ENCODE measurements around the gene QSOX1. TPM values are rescaled to one million over a fixed set of nuclear protein-coding genes. Genes with fewer than 3 reads are reported as not detected.
A peak's percentile ranks its signal among the peaks of the same experiment; 100 is the strongest.
"Not testable (repeated sequence)": the region's sequence is repeated elsewhere in the genome, so short reads cannot be mapped to it uniquely, and the experiment has no call there.

Gene QSOX1
- total RNA-seq, 1 experiment from 2014 or later = 135 TPM

DNA sequence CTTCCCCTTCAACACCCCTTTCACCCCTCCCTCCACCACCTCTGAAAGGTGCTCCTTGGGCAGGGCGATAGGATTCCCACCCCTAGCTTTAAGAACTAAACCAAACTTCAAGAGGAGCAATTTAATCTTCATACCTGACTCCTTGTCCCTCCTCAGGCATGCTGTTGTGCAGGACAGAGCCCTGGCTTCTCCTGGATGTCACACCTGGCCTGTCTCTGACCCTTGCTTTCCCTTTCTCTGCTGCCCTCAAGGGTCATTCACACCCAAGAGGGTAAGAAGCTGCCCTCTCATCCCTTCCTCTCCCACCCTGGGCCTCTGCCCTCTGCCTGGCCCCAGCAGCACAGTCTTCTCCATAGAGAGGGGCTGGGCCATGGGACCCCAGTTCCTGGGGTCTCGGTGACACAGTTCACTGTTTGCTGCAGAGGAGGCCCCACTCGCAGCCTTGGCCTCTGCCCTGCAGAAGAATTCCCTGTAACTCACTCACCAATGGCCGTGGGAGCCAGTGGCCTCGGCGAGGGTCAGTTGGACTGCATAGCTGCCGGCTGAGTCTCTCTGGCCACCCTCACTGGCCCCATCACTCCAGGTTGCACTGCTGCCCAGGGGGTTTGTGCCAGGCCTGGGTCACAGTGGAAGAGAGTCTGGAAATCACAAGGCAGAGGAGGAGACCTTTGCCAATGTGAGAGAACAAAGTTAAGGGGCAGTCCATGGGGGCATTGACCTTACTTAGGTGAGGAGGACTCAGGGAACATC is 47.0 kb downstream of the QSOX1 start:
- POLR2A ChIA-PET = no interaction called here
- Mint-ChIP-seq H3K4me1 (no peaks in the 10 kb centered on the region), H3K4me3 (no peak overlapping the region), H3K27me3 (ENCODE audit: low read depth) (no peaks in the 10 kb centered on the region; the same call in 1 of the 2 replicates), H3K9me3 (no peaks in the 10 kb centered on the region), H3K27ac (no peak overlapping the region), H3K36me3 (no peaks in the 10 kb centered on the region)
- no peak for DNase-seq (ENCODE audit: low spot score)
- ATAC-seq = no peak
- TF ChIP-seq, protein P1, sequence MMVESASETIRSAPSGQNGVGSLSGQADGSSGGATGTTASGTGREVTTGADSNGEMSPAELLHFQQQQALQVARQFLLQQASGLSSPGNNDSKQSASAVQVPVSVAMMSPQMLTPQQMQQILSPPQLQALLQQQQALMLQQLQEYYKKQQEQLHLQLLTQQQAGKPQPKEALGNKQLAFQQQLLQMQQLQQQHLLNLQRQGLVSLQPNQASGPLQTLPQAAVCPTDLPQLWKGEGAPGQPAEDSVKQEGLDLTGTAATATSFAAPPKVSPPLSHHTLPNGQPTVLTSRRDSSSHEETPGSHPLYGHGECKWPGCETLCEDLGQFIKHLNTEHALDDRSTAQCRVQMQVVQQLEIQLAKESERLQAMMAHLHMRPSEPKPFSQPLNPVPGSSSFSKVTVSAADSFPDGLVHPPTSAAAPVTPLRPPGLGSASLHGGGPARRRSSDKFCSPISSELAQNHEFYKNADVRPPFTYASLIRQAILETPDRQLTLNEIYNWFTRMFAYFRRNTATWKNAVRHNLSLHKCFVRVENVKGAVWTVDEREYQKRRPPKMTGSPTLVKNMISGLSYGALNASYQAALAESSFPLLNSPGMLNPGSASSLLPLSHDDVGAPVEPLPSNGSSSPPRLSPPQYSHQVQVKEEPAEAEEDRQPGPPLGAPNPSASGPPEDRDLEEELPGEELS (CRISPR knock-in tag; IDR thresholded peaks at IDR 0.05) = no peak
- TF ChIP-seq, protein P2, sequence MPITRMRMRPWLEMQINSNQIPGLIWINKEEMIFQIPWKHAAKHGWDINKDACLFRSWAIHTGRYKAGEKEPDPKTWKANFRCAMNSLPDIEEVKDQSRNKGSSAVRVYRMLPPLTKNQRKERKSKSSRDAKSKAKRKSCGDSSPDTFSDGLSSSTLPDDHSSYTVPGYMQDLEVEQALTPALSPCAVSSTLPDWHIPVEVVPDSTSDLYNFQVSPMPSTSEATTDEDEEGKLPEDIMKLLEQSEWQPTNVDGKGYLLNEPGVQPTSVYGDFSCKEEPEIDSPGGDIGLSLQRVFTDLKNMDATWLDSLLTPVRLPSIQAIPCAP (CRISPR knock-in tag; IDR thresholded peaks at IDR 0.05) = no peak
- no peak for TF ChIP-seq SOX15 (CRISPR knock-in tag; IDR thresholded peaks at IDR 0.05)
- TF ChIP-seq, protein P3, sequence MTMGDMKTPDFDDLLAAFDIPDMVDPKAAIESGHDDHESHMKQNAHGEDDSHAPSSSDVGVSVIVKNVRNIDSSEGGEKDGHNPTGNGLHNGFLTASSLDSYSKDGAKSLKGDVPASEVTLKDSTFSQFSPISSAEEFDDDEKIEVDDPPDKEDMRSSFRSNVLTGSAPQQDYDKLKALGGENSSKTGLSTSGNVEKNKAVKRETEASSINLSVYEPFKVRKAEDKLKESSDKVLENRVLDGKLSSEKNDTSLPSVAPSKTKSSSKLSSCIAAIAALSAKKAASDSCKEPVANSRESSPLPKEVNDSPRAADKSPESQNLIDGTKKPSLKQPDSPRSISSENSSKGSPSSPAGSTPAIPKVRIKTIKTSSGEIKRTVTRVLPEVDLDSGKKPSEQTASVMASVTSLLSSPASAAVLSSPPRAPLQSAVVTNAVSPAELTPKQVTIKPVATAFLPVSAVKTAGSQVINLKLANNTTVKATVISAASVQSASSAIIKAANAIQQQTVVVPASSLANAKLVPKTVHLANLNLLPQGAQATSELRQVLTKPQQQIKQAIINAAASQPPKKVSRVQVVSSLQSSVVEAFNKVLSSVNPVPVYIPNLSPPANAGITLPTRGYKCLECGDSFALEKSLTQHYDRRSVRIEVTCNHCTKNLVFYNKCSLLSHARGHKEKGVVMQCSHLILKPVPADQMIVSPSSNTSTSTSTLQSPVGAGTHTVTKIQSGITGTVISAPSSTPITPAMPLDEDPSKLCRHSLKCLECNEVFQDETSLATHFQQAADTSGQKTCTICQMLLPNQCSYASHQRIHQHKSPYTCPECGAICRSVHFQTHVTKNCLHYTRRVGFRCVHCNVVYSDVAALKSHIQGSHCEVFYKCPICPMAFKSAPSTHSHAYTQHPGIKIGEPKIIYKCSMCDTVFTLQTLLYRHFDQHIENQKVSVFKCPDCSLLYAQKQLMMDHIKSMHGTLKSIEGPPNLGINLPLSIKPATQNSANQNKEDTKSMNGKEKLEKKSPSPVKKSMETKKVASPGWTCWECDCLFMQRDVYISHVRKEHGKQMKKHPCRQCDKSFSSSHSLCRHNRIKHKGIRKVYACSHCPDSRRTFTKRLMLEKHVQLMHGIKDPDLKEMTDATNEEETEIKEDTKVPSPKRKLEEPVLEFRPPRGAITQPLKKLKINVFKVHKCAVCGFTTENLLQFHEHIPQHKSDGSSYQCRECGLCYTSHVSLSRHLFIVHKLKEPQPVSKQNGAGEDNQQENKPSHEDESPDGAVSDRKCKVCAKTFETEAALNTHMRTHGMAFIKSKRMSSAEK (CRISPR knock-in tag; IDR thresholded peaks at IDR 0.05; ENCODE audit: borderline replicate concordance) = no peak
- no peak for TF ChIP-seq JUN (CRISPR knock-in tag; IDR thresholded peaks at IDR 0.05)
- no peak for TF ChIP-seq OVOL2 (CRISPR knock-in tag; IDR thresholded peaks at IDR 0.05; ENCODE audit: borderline replicate concordance)
- TF ChIP-seq, protein P4, sequence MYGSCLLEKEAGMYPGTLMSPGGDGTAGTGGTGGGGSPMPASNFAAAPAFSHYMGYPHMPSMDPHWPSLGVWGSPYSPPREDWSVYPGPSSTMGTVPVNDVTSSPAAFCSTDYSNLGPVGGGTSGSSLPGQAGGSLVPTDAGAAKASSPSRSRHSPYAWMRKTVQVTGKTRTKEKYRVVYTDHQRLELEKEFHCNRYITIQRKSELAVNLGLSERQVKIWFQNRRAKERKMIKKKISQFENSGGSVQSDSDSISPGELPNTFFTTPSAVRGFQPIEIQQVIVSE (CRISPR knock-in tag; IDR thresholded peaks at IDR 0.05; ENCODE audit: borderline replicate concordance) = no peak
- no peak for TF ChIP-seq FOXJ3 (CRISPR knock-in tag; IDR thresholded peaks at IDR 0.05; ENCODE audit: borderline replicate concordance)
- TF ChIP-seq, protein P5, sequence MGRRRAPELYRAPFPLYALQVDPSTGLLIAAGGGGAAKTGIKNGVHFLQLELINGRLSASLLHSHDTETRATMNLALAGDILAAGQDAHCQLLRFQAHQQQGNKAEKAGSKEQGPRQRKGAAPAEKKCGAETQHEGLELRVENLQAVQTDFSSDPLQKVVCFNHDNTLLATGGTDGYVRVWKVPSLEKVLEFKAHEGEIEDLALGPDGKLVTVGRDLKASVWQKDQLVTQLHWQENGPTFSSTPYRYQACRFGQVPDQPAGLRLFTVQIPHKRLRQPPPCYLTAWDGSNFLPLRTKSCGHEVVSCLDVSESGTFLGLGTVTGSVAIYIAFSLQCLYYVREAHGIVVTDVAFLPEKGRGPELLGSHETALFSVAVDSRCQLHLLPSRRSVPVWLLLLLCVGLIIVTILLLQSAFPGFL (CRISPR knock-in tag; IDR thresholded peaks at IDR 0.05; ENCODE audit: borderline replicate concordance) = no peak
- no peak for TF ChIP-seq CREB1 (CRISPR knock-in tag; IDR thresholded peaks at IDR 0.05)
- CTCF ChIA-PET = interaction anchor here (0.8 to 1.9 kb wide), 8 partner anchors 12 to 48 kb away, joined by 3 to 13 read pairs (median 5); no protein-coding TSS in a partner anchor

DNA sequence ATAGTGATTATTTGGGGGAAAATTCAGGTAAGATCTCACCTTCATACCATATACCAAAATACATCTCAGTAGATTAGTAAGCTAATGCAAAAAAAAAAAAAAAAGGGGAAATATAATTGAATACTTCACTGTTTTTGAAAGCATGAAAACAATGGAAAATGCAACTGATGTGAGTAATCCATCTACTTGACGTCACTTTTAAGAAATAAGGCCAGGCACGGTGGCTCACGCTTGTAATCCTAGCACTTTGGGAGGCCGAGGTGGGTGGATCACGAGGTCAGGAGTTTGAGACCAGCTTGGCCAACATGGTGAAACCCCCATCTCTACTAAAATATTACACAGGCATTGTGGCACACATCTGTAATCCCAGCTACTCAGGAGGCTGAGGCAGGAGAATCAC is 47.9 kb downstream of the QSOX1 start:
- H3K36me3 Mint-ChIP-seq = not testable (repeated sequence)
- POLR2A ChIA-PET = interaction anchor here (0.9 kb wide), 1 partner anchor 14 kb away, joined by 3 read pairs; no protein-coding TSS in a partner anchor
- peak overlapping the region; percentile 34; the same call in 1 of the 2 replicates for H3K27ac Mint-ChIP-seq

DNA sequence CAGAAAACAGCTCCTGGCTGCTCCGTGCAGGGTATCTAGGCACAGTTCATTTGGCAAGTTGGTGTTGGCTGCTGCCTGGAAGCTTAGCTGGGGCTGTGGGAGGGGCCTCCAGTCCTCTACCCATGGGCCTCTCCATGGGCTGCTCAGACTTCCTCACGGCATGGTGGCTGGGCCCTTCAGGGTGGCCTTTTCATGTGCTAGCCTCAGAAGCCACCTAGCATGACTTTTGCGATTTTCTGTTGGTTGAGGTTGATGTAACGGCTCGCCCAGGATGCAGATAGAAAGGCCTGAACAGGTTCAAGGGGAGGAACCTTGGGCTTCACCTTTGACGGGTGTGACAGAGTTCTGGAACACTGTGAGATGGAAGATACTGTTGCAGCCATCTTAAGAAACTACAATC is 49.6 kb downstream of the QSOX1 start:
- Mint-ChIP-seq H3K4me1 (no peaks in the 10 kb centered on the region), H3K36me3 (no peaks in the 10 kb centered on the region), H3K27ac (no peak overlapping the region), H3K9me3 (no peaks in the 10 kb centered on the region), H3K27me3 (ENCODE audit: low read depth) (no peaks in the 10 kb centered on the region; the same call in 1 of the 2 replicates), H3K4me3 (no peak overlapping the region)
- ChIA-PET POLR2A (interaction anchor here (0.5 to 0.7 kb wide), 2 partner anchors 16 to 74 kb away, joined by 3 to 4 read pairs; no protein-coding TSS in a partner anchor), CTCF (interaction anchor here (1.1 kb wide), 2 partner anchors 23 to 25 kb away, joined by 3 to 5 read pairs; no protein-coding TSS in a partner anchor)
- no peak for DNase-seq (ENCODE audit: low spot score)
- peak; percentile 53 for ATAC-seq
- TF ChIP-seq ZNF423 (CRISPR knock-in tag; IDR thresholded peaks at IDR 0.05) = no peak
- TF ChIP-seq NFE2L1 (CRISPR knock-in tag; IDR thresholded peaks at IDR 0.05) = no peak
- no peak for TF ChIP-seq RORB (CRISPR knock-in tag; IDR thresholded peaks at IDR 0.05)
- TF ChIP-seq TCF7 (CRISPR knock-in tag; IDR thresholded peaks at IDR 0.05; ENCODE audit: low read depth) = no peak
- TF ChIP-seq, protein P6, sequence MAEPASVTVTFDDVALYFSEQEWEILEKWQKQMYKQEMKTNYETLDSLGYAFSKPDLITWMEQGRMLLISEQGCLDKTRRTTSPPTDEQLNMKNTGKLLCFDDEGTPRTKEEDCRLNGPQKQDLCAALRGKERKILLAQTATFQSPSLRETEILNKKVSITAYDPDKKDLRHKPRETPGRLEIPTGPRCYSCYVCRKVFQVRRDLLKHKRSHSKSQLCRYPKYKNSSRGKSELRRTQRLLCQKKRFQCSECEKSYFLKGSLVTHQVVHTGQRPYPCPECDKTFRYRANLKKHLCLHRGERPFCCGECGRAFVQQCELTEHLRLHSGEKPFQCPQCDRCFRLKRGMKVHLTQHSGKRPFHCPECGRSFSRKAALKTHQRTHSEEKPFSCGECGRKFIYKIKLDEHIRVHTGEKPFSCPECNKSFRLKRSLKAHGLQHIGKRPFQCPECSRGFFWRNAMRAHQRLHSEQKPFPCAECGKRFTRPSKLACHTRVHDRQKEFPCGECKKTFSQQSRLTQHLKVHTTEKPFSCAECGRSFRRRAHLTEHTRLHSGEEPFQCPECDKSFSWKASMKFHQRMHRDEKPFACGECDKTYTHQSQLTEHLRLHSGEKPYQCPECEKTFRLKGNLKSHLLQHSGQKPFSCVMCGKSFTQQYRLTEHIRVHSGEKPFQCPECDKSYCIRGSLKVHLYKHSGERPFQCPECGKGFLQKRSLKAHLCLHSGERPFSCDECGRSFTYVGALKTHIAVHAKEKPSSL (CRISPR knock-in tag; conservative IDR thresholded peaks at IDR 0.05) = no peak
- no peak for TF ChIP-seq ATF1 (CRISPR knock-in tag; IDR thresholded peaks at IDR 0.05)
- TF ChIP-seq FOXJ3 (CRISPR knock-in tag; IDR thresholded peaks at IDR 0.05; ENCODE audit: borderline replicate concordance) = no peak

More for the DNA sequence above, 47.9 kb downstream of the QSOX1 start:
- H3K4me1 Mint-ChIP-seq; H3K9me3 Mint-ChIP-seq; DNase-seq (ENCODE audit: low spot score); H3K27me3 Mint-ChIP-seq (ENCODE audit: low read depth); H3K4me3 Mint-ChIP-seq; ATAC-seq: not testable (repeated sequence)
- CTCF ChIA-PET = interaction anchor here (1.2 to 1.9 kb wide), 5 partner anchors 11 to 29 kb away, joined by 3 to 13 read pairs (median 5); no protein-coding TSS in a partner anchor

Data from WTC11 (cell line).